Stimulated activated CD4-positive, alpha-beta T cell treated with anti-CD3 and anti-CD28 coated beads, Interleukin-4, amount 100 ng/mL, for 1 hour (primary cell): ENCODE measurements around the gene SPRTN.
"Not testable (repeated sequence)": the region's sequence is repeated elsewhere in the genome, so short reads cannot be mapped to it uniquely, and the experiment has no call there.

ENCODE experiments used
- DNase-seq: peaks from one replicate; pipeline ENCODE4 v3.0.0-alpha.2; 2020

SPRTN gene

GRCh38 chr1:231337043-231337471 is 1.0 kb upstream of the SPRTN start:
- no peak for DNase-seq

- DNase-seq: peak; percentile 95
These were observed 422 bp upstream of the SPRTN start, which contains the start of gene EXOC8 for GRCh38 chr1:231337472-231338269. Gene EXOC8, minus strand, starts transcription at chr1:231337852. Its CDS starts 107 bp downstream, at chr1:231337745.

DNA sequence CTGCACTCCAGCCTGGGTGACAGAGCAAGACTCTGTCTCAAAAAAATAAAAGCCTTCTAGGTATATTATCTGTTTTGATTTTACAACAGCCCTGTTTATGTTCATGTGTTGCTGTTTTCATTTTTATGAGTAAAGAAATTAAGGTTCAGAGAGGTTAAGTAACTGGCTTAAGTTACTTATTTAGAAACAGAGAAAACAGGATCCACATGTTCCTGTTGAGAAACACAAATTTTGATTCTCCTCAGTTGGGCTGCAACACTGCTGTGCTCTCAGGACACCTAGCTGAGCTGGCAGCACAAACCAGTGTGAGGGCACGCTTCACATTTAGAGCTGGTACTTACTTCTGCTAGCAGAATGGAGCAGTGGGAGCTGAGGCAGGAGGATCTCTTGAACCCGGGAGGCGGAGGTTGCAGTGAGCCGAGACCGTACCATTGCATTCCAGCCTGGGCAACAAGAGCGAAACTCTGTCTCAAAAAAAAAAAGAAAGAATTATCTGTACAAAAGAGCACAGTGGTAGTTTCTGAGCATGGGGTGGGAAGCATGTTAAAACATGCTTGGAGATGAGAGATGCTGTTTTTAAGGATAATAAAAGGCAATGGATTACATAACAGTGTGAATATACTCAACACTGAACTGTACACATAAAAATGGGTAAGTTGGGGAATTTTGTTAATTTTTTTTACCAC is 2.4 kb downstream of the SPRTN start:
- no peak for DNase-seq

- no peak for DNase-seq
These were observed 9.9 kb downstream of the SPRTN start for GRCh38 chr1:231347961-231348360.

DNA sequence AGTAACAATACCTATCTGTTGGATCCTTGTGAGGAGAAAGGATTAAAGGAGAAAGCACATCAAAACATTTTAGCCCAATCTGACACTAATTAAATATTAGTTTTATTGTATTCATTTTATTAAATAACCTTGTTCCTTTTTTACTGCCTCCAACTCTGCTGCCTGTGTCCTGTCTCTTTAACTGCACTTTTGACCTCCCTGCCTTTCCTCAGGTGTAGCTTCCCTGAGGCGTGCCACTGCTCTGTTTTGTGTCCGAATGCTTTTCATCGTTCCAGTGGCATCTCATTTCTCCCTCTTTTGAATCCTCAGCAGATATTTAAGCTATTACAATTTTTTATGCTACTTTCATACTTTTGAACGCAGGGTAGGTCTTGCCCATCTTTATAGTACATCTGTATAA is 10.3 kb downstream of the SPRTN start:
- no peak for DNase-seq

DNA sequence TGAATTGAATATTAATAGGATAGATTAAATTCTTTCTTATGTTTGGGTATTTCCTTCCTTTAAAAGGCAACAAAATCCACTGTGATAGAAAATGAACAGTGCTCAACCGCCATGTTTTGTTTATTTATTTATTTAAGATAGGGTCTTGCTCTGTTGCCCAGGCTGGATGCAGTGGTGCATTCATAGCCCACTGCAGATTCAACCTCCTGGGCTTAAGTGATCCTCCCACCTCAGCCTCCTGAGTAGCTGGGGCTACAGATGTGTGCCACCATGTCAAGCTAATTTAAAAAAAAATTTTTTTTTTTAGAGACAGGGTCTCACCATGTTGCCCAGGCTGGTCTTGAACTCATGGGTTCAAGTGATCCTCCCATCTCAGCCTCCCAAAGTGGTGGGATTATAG is 10.8 kb downstream of the SPRTN start:
- DNase-seq: not testable (repeated sequence)

DNA sequence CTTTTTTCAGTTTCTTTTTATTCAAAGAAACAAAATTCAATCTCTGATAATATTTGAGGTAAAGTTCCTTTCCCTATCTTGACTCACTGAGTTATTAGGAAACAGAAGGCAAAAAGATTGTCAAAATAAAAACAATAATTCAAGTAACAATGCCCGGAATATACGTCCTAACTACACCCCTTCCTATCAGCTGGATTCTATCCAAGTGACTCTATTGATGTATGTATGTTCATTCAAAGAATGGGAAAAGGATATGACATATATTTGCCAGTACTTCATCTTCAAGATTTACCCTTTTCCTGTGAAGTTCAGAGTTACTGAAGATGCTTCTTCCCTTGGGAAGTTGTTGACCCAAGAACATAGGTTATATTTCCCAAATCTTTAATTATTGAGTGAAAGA is 13.7 kb downstream of the SPRTN start:
- no peak for DNase-seq

DNA sequence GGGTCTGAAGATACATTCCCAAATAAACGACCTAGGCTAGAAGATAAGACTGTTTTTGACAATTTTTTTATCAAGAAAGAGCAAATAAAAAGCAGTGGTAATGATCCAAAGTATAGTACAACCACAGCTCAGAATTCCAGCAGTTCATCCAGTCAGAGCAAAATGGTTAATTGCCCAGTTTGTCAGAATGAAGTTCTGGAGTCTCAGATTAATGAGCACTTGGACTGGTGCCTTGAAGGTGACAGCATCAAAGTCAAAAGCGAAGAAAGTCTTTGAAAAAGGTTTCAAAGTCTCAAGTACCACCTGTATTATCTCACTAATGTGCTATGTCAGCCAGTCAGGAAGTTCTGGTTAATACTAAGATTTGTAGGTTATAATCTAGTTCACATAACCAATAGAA is 15.0 kb downstream of the SPRTN start:
- no peak for DNase-seq

DNA sequence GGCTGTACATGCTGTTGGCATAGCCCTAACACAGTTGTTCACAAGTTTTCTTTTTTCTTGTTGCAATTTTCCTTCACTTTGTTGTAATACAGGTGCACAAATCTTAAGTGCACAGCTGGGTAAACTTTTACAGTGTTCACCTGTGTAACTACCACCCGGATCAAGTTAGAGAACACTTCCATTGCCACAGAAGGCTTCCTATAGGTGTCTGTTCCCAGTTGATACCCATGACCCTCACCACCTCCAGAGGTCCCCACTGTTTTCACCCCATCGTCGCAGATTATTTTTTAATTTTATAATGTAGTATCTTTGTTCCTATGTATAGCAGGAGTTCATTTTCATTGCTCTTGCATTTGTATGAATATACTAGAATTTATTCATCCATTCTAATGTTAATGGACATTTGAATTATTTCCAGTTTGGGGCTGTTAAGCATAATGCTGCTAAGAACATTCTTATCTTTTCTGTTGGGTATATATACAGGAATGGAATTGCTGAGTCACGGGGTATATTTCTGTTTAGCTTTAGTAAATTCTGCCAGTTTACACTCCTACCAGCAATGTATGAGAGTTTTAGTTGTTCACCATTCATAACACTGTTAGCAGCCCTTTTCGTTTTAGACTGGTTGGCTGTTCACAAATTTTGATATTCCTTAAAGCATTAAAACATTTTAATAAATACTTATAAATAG is 16.4 kb downstream of the SPRTN start:
- no peak for DNase-seq

DNA sequence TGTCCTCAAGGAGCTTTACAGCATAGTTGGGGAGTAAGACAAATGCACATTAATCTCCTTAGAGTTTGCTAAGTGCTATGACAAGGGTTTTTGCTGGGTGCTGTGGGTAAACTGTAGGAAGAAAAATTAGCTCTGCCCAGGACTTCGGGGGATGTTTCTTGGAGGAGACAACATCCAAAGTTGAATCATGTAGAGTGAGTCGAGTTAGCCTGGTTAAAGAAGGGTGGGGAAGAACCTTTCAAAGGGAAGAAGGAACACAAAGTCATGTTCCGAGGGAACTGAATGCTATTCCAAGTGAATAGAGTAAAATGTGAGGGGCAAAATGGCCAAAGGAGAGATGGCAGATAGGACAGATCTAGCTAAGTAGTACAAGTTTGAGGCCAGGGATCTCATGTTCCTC is 17.1 kb downstream of the SPRTN start:
- no peak for DNase-seq

GRCh38 chr1:231357187-231357772 is 19.2 kb downstream of the SPRTN start:
- DNase-seq: no peak

GRCh38 chr1:231357831-231358354 is 19.8 kb downstream of the SPRTN start:
- no peak for DNase-seq

DNA sequence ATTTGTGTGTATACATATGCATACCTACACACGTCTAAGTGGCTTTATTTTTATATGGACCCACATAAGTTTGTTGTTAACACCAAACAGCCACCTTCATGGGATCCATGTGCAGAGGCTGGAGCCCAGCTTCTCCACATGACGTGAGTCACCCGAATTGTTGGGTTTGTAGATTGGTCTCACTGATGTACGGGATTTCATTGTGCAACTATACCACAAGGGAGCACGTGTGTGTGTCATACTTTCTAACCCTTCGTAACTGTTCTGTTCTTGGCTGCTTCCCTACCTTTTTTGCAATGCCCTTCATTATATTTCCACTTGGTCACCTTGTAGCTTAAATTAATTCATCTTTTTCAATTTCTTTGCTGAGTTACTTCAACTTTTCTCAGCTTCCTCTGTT is 21.0 kb downstream of the SPRTN start:
- DNase-seq: no peak

DNA sequence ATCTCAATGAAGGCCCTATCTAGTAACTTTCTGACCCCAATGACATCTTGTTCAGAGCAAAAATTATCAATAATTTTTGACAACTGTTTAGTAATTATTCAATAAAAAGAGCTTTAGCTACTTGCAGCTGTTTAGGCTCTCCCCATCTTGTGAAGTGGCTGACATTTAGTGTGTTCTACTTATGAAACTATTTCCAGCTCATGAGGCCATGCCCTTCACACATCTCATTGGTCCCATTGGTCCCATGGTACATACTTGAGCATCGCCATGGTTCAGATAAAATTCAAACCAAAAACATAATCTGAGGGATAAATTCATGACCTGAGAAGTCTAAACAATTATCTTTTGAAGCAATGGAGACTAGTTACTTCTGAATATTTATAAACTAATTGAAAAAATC is 24.2 kb downstream of the SPRTN start:
- no peak for DNase-seq

GRCh38 chr1:231363624-231364023 is 25.5 kb downstream of the SPRTN start:
- no peak for DNase-seq

DNA sequence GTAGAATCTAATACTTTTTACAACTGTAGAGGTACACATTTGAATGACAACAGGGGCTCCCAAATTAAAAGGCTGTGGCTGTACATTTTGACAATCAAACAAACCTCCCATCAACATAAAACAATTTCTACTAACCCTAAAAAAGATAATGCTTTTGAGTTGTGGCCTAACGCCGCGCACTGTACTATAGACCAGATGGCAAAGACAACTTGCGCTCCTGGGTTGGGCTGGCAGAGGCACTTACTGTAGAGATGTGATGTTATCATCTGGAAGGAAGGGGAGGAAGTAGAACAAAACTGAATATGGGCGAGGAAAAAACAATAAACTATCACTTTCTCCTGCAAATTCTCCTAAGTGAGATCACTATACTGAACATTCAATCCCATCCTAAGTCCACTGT is 26.1 kb downstream of the SPRTN start:
- no peak for DNase-seq

- DNase-seq: no peak
These were observed 31.2 kb downstream of the SPRTN start for GRCh38 chr1:231369282-231369681.

DNA sequence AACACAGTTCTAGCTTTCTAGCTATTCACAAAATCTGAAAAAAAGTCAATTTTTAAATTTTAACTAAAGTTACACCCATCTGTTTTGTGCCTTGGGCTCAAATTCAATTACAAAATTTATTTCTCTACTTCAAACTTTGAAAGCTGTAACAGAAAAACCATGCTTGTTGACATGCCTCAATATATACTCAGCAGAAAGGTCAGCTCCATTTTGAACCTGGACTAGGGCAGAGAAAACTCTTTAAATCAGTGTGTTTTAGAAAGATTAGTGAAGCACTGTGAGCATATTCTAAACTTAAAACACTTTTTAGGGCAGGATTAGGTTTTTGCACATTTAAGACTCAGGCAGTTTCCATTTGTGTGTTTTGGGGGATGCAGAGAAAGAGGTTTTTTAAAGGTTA is 34.4 kb downstream of the SPRTN start:
- no peak for DNase-seq

GRCh38 chr1:231374394-231374793 is 36.3 kb downstream of the SPRTN start:
- no peak for DNase-seq

DNA sequence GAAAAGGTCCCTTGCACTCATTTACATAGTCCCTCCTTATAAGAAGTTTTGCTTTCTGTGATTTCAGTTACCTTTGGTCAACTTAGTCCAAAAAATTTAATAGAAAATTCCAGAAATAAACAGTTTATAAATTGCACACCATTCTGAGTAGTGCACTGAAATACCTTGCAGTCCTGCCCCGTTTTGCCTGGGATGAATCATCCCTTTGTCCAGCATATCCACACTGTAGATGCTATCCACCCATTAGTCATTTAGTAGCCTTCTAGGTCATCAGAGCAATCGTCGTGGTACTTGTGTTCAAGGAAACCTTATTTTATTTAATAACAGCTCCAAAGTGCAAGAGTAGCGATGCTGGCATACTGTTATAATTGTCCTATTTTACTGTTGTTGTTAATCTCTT is 38.0 kb downstream of the SPRTN start:
- no peak for DNase-seq

DNA sequence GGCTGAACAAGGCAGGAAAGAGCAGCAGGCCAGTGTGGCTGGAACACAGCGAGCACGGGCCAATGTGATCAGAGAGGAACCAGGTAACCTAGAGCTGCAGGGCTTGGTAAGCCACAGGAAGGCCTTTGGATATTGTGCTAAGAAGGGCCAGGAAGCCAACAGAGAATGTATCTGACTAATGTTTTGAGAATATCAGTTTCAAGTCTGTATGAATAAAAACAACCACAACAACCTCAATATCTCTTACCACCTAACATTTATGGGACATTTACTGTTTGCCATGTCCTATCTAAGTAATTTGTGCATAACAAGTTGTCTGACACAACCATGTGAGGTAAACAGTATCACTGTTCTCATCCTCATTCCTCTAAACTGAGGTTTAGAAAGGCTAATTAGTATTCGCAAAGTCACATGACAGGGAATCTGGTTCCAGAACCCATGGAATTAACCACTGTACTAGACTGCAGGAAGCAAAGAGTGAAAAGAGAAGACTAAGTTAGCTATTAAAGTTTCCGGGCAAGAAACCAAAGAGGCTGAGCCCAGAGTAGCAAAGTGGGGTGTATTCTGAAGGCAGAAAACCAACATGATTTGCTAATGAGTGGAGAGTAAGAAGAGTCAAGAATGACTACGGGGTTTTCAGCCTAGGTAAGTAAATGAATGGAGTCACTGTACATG is 38.9 kb downstream of the SPRTN start:
- no peak for DNase-seq

DNA sequence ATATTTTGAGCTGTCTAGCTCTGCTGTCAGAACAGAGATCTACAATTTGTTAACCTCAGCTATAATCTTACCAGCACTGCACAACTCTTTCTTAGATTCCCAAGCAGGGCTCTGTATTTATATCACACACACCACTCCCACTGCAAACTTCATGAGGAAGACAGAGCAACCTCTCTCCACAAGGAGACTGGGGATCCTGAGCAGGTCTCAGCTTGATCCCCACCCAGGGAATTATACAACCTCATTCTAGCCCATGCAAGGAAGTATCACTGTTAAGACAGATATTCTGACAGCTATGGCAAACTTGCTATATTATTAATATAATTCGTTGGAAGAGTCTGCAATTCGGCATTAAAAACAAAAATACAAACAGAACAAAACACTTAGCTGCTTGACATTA is 43.6 kb downstream of the SPRTN start:
- no peak for DNase-seq

DNA sequence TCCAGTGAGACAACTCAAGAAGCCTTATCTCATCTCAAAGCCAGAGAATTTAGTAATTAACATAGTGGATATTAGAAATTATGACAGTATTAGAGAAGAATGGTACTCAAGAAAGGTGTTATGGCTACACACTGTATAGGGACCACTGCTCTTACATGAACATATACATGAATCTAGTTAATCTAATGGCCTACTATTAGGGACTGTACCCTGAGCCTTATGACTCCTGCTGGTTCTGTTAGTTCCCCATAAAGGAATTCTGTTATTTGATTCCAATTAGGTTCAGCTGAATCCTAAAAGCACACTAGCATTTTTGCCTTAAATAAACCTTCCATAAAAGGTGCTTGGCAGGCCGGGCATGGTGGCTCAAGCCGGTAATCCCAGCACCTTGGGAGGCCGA is 44.3 kb downstream of the SPRTN start:
- DNase-seq: no peak
